ENCODE measurements around the gene DLD.
"Not testable (repeated sequence)": the region's sequence is repeated elsewhere in the genome, so short reads cannot be mapped to it uniquely, and the experiment has no call there.

The DLD gene

GRCh38 chr7:107874605-107875446 is 16.2 kb upstream of the DLD start:
- peak; percentile 13 for DNase-seq

GRCh38 chr7:107876916-107877315 is 14.1 kb upstream of the DLD start:
- no peak for DNase-seq

- no peak for DNase-seq
These were observed 13.1 kb upstream of the DLD start for GRCh38 chr7:107877731-107878382.

- no peak for DNase-seq
These were observed 12.3 kb upstream of the DLD start for GRCh38 chr7:107878636-107879035.

- peak; percentile 42 for DNase-seq
These were observed 11.5 kb upstream of the DLD start for GRCh38 chr7:107879400-107880035.

GRCh38 chr7:107882766-107883165 is 8.2 kb upstream of the DLD start:
- no peak for DNase-seq

- no peak for DNase-seq
These were observed 6.7 kb upstream of the DLD start for GRCh38 chr7:107884066-107884818.

GRCh38 chr7:107887827-107888226 is 3.2 kb upstream of the DLD start:
- DNase-seq: not testable (repeated sequence)

GRCh38 chr7:107889992-107890391 is 991 bp upstream of the DLD start:
- DNase-seq: no peak

GRCh38 chr7:107890493-107890961 is 456 bp upstream of the DLD start:
- DNase-seq: no peak

- DNase-seq: no peak
These were observed 818 bp downstream of the DLD start for GRCh38 chr7:107891636-107892366.

GRCh38 chr7:107892367-107892741 is 1.4 kb downstream of the DLD start:
- DNase-seq: not testable (repeated sequence)

- no peak for DNase-seq
These were observed 8.1 kb downstream of the DLD start for GRCh38 chr7:107898997-107899594.

GRCh38 chr7:107900496-107901015 is 9.6 kb downstream of the DLD start:
- DNase-seq: no peak

- DNase-seq: no peak
These were observed 11.4 kb downstream of the DLD start for GRCh38 chr7:107902381-107902780.

- no peak for DNase-seq
These were observed 16.8 kb downstream of the DLD start for GRCh38 chr7:107907790-107908189.

GRCh38 chr7:107909445-107909844 is 18.5 kb downstream of the DLD start:
- DNase-seq: no peak

GRCh38 chr7:107911981-107912380 is 21.0 kb downstream of the DLD start:
- no peak for DNase-seq

- no peak for DNase-seq
These were observed 22.9 kb downstream of the DLD start for GRCh38 chr7:107913851-107914250.

- no peak for DNase-seq
These were observed 23.8 kb downstream of the DLD start for GRCh38 chr7:107914831-107915230.

- no peak for DNase-seq
These were observed 24.6 kb downstream of the DLD start for GRCh38 chr7:107915541-107915940.
